GM18498 (cell line): ENCODE measurements around the gene ZFHX3.
A peak's percentile ranks its signal among the peaks of the same experiment; 100 is the strongest.

Source experiments
- ATAC-seq: cut with Tn5 transposase; IDR thresholded peaks from one replicate; pipeline ENCODE4 v1.9.1; 2021; ENCODE audit warnings: mild to moderate bottlenecking, moderate library complexity; ENCODE audit not compliant: unreplicated experiment

ZFHX3 gene

DNA sequence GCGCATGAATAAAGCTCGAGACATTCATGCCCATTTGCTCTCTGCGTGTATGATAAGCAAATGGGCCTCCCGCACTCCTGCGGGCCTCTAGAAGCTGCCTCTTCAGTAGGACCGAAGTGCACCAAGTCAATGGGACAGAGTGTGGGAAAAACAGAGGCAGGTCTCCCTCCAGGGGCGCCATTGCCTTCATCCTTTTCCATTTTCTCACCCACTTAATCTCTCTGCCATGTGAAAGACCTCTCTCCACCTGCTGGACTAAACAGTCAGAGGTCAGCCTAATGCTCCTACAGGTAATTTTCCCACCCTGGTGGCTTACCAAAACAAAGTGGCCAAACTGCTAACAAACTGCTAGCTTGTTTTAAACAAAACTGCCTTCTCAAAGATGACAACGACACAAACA, 210.9 kb downstream of the ZFHX3 start:
- ATAC-seq: no peak

DNA sequence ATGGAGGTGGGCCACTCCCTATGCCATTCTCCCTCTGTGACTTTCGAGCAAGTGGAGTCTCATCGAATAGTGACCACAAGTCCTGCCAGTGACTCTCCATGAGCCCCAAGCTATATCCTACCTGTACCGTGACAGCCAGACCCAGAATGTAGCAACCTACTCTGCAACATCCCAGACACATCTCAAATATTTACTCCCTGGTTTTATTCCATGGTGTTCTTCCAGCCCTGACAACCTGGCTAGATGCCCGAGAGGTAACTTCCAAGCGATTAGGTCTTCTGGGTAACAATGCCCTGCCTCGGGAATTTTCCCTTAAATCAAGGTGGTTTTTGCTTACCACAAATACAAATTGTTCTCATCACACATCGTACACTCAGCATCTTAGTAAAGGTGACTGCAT, 211.7 kb downstream of the ZFHX3 start:
- no peak for ATAC-seq

DNA sequence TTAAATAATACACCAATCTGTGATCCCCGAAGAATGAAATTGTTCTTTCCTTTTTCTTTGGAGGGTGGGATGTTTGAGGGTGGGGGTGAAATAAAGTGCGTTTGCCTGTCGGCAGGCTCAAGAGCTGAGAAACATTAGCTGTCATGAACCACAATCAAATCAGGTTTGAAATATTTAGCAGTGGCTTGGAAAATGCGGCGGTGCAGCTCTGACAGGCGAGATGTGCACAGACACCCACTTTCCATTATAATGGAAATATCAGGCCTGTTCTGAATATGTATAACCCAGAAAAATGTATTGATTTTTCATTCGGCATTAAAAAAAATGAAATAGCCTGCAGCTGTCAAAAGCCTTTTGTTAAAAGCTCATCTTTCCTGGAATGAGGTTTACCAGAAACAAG, 212.8 kb downstream of the ZFHX3 start:
- ATAC-seq: no peak

DNA sequence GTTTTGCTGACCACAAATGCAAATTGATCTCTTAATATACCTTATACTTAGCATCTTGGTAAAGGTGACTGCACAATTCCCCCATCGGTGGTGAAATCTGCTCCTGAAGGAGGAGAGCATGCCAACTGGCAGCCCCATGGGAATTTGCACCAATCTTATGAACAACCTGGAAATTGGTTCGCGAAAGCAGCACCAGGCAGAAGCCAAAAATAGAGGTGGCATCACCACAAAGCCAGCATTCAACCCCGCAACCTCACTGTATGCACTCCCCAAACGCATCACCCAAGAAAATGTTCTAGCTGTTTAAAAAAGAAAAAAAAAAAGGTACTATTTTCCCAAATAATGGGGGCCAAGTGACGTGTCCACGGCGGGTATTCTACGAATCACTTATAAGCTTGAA, 213.4 kb downstream of the ZFHX3 start:
- ATAC-seq: no peak

DNA sequence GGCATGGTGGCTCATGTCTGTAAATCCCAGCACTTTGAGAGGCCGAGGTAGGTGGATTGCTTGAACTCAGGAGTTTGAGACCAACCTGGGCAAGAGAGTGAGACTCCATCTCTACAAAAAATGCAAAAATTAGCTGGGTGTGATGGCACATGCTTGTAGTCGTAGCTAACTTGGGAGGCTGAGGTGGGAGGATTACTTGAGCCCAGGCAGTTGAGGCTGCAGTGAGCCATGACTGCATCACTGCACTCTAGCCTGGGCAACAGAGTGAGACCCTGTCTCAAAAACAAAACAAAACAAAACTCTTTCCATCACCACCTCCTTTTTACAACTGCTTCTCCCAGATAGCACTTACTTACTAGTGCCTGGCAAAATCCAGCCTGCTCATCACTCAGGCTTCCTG, 214.0 kb downstream of the ZFHX3 start:
- no peak for ATAC-seq

DNA sequence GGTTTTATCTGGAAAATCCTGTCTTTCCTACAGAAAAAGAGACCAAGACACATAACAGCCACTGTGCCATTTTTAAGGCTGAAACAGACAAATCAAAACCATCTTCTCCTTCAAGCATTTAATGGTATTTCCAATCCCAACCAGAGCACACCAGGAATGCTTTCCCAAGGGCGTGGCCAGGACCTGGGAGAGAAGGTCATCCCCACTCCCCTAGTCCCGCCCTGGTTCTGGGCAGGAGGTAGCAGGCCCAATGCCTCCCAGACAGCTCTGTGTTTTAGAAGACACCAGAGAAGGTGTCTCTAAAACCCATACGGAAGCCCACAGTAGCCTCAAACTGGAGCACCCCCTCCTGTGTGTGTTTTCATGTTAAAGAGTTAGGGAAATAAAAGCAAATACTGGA, 214.4 kb downstream of the ZFHX3 start:
- ATAC-seq: no peak

DNA sequence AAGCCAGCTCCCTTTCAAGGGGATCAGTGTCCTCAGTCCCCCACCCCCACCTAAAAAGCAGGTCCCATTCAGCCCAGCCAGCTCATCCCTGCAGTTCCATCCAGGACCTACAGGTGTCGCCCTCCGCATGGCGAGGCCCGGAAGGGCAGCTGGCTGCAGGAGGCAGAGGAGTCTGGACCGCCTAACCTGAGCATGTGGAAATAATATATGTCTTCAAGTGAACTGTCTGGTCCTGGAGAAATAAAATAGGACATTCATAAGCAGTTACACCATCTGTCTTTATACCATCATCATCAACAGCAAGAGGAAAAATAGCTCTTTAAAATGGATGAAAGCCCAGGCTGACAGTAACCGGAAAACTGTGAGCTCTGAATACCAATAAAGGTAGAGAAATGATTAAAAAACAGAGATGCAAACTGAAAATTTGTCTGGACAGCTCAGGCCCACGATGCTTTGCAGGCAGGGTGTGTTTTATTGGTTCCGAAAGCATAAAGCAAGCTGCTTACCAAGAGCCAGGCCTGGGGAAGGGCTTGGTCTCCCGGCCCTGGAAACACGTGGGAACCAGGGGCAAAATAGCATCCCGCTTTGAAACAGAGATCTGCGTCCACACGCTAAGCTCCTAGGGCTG, 215.2 kb downstream of the ZFHX3 start:
- peak; percentile 71 for ATAC-seq

DNA sequence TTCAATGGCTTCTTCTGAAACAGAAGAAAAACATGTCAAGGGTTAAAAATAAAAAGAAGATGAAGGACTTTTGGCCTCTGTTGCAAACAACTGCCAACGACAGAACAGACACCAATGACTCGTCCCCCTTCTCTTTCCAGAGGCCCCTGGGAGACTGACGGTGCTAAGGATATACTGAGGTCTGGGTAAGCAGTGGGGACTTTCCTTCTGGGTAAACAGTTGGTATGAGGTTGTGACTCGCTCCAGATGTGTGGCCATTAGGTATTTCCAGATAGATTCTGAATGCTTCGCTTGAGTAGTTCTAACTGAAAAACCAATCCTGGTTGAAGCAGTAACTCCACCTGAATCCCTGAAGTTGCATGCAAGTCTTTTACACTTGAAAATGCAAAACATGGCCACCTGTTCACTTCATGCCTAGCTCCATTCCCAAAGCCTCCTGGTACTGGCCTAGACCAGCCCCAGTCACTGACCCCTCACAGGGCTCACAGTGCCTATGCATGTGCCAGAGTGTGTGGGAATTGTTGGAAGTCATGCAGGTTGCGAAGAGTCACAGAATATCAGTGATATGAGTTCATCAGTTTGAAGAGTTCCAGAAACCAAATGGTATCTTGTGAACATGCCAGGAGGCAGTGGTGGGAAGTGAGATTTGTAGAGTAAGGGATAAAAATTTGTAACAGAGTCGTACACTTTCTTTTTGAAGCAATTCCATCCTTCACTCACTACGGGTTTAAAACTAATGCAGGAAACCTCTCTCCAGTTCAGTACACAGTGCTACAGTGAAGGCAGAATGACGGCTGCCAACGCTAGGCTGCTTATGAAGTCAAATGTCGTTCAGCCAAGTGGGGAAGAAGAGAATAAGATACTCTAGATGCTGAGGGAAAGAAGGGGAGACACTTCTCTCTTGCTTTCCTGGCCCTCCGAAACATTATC, 217.8 kb downstream of the ZFHX3 start:
- no peak for ATAC-seq

DNA sequence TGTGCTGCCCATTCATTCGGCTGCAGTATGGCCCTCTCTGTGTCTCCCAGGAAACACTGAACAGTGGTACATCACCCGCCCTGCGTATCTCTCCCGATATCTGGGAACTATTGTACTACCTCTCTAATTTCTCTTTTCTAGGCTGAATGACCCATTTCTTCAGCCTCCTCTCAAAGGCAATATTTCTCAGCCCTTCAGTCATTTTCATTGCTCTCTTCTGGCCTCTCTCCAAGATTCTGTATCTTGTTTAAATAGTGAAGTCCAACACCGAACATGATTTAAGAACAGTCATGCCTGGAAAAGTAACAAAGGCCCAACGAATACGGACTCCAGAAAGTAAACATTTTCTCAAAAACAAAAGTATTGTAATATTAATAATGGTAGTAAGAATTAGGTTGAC, 220.1 kb downstream of the ZFHX3 start:
- ATAC-seq: no peak

DNA sequence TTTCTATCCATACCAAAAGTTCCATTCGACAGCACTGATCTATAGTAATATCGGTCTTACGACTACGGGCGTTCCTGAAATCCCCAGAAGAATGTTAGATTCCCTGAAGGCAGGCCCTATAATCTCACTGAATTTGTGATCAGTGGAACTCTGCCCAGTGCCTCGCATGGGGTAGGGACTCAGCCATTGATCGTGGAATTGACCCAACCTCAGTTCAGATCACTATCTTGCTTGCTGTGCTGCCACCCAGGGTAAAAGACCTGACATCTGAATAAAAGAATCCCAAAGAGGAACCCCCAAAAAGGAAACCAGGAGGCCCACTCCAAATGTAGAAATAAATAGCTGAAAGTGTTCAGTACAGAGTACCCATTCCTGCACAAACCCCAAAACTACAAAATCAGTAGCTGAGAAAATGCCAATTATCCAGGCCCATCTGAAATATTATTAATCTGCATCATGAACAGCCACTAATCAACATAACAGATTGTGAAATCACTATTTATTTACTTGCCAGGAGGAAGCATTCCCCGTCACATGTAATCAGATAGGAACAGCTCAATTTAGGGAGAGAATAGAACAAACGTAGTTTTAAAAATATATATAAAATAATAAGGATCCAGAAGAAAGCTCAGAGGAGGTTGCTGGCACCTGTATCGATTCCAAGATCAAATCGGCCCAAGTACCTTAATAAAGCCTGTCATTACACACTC, 221.9 kb downstream of the ZFHX3 start:
- ATAC-seq: no peak

DNA sequence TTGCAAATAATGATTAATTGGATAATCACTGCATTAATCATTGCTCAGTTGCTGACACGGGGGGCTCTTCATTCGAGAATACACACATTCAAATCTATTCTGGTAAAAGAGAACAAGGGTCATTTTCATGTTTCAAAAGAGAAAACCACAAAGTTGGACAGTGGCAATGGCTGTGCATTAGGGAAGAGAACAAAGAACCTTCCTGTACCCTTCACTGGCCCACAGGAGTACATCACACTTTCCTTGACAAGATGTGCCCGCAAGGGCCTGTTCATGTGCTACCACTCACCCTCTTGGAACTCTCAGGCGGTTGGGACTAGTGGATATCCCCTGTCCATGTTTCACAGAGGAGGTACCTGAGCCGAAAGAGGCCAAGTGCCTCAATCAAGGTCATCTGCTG, 223.2 kb downstream of the ZFHX3 start:
- no peak for ATAC-seq

DNA sequence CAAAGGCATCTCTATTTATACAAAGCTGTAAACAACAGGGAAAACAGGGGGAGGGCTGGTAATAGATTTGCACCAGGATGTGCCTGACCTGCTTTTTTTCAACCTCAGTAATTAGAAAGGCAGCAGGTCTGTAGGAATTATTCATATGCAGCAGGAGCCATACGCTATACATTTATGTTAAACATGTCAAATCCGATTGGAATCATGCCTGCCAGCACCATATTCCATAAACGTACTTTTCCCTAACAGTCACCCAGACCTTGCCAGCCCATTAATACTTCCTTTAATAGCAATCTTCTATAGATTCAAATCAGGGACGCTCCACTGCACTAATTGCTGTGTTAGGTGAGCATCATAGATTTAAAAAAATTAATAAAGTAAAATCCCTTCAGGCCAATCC, 223.9 kb downstream of the ZFHX3 start:
- ATAC-seq: no peak

DNA sequence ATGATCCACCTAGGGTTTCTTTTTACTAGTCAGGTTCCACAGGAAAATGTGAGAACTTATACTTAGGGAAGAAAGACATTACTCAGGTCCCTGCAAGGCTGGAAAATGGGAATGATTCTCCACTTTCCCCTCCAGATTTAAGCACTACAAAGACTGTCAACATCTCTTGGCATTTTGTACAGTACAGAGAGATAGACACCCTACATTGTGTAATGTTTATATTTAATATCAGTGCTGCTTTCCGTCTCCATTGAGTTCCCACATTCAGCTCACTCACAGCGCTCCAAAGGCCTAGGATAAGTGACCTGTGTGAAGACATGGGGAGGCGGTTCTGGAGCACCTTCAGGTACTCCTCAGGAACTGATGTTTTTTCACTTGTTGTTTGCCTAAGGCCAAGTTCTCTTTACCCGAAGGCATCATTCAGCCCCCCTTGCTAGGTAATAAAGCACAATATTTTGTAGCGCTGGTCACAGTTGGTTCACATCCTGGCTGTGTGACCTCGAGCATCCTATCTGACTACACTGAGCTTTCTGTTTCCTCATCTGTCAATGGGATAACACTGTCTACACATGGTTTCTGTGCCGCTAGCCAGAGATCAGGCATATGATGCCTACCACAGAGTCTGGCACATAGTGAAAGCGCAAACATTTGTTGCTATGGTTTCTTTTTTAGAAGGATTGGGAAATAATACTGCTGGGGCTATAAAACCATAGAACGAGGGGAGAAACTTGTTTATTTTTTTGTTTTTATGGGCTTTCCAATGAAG, 226.6 kb downstream of the ZFHX3 start:
- no peak for ATAC-seq

DNA sequence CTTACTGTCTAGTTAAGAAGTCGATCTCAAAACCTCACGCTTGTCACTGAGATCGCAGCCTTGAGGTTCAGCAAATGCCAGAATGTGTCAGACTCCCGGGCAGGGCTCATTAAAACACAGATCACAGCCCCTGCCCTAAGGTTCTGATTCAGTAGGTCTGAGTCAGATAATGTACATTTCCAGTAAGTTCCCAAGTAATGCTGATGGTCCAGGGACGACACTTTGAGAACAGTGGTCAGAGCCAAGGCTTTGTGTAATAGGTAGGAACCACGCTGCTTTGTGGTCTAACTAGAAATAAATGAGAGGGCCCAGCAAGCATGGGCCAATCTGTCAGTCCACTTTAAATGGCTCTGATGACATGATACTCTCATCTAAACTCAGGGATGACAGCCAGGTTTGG, 228.6 kb downstream of the ZFHX3 start:
- ATAC-seq: no peak

DNA sequence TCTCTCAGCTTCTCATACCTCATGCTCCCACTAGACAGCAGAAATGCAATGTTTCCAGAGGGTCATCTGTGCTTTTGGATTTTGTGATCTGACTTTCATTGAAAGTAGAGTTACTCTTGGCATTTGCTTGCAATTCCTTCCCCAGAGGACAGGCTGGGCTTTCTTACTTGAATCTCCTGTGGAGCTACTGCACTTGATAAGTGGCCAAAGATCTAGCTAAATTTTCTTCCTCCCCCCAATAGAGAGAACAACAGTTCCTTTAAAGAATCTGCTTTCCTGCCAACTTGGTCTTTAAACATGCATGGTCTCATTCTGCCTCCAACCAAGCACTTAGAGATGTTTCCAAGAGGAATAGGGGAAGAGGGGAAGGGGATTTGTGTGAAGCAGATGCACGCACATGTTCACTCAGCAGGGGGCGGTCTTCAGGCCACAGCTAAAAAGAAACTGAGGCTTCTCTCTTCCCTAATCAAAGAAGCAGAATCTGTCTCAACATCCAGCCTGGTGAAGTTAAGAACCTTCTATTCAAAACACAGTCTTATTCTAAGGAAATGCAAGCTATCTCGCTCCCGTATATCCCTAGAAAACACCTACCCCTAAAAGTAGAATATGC, 229.6 kb downstream of the ZFHX3 start:
- no peak for ATAC-seq

DNA sequence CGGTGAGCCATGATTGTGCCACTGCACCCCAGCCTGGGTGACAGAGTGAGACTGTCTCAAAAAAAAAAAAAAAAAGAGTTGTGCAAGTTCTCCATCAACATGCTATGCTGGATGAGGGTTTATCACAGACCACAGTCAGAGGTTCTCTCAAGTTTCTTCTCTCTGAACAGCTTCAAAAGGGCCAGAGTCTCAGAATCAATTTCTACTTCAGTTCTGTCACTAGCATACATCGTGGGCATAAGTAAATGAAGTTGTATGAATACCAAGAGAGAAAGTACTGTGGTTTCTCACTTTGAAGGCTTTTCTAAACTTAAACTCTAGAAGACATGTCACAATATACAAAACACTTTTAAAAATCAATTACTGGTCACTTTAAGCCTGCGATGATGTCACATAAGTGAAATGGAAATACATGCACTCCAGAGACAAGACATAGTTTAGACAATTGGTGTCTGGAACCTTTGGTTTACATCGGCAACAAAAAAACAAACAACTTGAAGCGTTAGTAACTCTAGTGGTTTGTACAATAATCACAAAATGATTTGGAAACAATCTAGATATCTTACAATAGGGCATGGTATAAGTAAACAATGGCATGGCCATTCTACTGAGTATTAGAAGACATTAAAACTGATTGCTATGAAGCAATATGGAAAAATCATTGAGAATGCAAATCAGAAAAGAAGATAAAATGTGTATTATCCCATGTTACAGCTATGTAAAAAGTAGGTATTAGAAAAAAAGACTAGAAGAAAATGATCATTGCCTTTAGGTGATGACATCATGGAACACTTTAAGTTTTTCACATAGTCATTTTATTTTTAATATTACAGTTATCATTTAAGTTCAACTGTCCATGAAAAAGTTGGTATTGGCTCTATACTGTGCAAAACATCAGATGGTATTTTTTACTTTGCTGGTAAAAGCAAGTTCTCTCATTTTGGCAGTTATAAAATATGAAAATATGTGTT, 232.3 kb downstream of the ZFHX3 start:
- peak; percentile 87 for ATAC-seq

DNA sequence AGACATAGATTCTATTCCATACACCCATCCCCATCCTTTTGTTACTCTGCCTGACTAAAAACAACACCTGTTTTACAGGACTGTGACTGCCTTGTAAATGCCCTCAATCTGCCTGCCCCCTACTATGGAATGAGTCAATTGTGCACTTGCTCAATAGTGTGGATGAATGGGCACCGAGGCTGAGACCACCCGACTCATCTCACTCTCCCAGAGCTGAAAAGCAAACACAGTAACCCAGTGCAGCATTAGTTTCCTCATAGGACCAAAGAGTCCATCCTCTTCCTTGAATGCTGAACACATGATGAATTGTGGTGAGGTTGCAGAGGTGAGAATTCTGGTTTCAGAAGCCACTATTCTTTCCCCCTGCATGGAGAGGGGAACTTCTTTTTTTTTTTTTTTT, 233.7 kb downstream of the ZFHX3 start:
- ATAC-seq: no peak

DNA sequence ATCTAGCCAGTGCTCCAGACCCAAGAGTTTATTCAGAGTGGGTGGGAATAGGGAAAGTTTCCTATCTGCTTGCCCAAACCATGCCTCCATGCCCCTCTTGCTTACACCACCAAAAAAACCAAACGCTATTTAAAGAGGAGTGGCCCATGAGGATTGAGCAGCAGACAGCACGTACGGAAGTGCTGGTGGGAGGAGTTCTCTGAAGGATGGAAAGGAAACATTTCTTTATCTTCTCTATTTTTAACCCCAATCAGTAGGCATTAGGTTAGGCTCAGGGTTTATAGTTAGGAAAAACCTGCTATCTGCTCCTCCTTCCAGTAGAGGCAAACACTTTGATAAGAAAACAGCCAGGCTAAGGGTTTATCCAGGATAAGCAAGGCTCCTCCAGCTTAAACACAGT, 235.3 kb downstream of the ZFHX3 start:
- no peak for ATAC-seq

DNA sequence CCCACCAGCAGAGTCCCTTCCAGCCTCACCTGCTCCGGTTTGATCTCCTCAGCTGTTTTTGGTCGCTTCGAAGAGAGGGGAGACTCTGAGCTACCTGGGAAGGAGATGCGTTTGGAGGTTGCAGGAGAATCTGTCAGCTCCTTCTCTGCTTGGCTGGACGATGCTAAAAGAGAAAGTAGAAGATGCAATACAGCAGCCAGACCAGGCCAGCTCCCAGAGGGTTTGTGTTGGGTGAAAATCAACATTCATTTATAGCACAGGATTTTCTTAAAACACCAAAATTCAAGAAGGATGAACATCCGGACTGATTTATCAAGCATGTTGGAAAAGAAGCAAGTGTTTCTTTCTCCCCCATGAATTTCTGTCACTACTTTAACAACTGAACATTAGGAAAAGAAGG, 236.1 kb downstream of the ZFHX3 start:
- ATAC-seq: no peak
